Measurements from ENCODE around the gene SLC22A23.

The SLC22A23 gene

DNA sequence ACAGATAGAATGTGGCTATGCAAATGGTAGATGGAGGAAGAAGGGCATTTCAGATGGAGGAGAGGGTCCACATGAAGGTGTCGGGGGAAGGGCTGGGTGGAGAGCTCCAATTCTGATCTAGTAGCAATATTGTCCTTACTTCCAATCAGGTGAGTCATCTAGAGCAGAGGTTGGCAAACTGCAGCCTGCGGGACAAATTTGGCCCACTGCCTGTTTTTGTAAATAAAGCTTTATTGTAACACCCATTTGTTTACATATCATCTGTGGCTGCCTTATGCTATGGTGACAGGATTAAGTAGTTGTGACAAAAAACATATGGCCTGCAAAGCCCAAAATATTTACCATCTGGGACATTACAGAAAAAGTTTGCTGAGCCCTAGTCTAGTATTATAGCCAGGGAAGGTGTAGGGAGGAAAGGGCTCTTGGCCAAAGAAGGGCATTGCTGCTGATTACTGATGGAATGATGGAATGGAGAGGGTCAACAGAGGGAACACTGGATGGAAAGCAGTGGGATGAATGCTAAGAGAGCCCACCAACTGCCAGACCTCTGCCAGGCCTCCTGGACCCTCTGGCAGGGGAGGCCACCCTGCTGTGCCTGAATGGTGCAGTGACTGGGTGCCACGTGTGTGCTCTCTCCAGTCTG lies 79.8 kb downstream of the SLC22A23 start:
- peak overlapping the region; percentile 98 for H3K27ac ChIP-seq
- TF ChIP-seq, protein P1, sequence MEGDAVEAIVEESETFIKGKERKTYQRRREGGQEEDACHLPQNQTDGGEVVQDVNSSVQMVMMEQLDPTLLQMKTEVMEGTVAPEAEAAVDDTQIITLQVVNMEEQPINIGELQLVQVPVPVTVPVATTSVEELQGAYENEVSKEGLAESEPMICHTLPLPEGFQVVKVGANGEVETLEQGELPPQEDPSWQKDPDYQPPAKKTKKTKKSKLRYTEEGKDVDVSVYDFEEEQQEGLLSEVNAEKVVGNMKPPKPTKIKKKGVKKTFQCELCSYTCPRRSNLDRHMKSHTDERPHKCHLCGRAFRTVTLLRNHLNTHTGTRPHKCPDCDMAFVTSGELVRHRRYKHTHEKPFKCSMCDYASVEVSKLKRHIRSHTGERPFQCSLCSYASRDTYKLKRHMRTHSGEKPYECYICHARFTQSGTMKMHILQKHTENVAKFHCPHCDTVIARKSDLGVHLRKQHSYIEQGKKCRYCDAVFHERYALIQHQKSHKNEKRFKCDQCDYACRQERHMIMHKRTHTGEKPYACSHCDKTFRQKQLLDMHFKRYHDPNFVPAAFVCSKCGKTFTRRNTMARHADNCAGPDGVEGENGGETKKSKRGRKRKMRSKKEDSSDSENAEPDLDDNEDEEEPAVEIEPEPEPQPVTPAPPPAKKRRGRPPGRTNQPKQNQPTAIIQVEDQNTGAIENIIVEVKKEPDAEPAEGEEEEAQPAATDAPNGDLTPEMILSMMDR (IDR thresholded peaks at IDR 0.05): no peak
- no peak for TF ChIP-seq ZFX (IDR thresholded peaks at IDR 0.05; ENCODE audit: borderline replicate concordance)

DNA sequence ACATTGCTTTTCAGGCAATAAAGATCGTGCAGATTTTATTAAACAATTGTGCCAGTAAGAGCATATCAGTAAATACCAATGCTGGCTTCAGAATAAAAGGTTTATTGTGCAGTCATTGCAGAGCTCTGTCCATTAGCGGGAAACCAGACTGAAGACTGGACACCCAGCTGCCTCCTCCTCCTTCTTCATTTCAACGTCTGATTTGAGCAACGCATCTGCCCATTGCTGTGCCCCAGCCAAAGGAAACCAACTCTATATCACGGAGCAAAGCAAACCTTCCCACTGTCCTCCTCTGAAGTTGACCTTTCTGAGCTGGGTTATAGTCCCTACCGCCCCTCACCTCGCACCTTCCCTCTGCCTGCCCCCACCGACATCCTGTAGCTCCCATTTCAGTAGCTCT lies 80.8 kb downstream of the SLC22A23 start:
- H3K27ac ChIP-seq: peak overlapping the region; percentile 98
- TF ChIP-seq, protein P1 (IDR thresholded peaks at IDR 0.05): no peak
- no peak for TF ChIP-seq ZFX (IDR thresholded peaks at IDR 0.05; ENCODE audit: borderline replicate concordance)

DNA sequence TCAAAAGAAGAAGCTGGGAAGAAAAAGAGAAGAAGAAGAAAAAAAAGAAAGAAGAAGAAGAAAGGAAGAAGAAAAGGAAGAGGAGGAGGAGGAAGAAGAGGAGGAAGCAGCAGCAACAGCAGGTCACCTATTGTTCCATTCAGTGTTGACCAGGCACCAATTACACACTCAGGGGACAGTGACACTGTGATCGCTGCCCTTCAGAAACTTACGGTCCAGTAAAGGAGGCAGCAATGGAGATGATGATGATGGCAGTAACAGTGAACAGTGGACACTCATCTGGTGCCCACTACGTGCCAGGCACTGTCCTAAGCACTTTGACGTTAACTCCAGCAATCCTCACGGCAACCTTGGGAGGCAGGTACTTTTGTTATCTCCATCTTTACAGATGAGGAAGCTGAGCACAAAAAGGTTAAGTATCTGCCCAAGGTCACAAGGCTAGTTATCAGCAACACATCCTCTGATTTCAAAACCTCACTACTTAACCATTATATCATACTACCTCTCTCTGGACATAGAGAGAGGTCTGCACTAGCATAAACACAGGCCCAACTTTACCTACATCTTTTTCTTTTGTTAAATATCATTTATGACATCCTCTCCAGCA lies 83.2 kb downstream of the SLC22A23 start:
- H3K27ac ChIP-seq: peak overlapping the region; percentile 43
- TF ChIP-seq, protein P1 (IDR thresholded peaks at IDR 0.05): no peak
- TF ChIP-seq ZFX (IDR thresholded peaks at IDR 0.05; ENCODE audit: borderline replicate concordance): no peak

GRCh38 chr6:3372912-3373554 lies 83.8 kb downstream of the SLC22A23 start:
- peak overlapping the region; percentile 43 for H3K27ac ChIP-seq
- no peak for TF ChIP-seq ZFX (IDR thresholded peaks at IDR 0.05; ENCODE audit: borderline replicate concordance)
- TF ChIP-seq, protein P1 (IDR thresholded peaks at IDR 0.05): no peak

- TF ChIP-seq, protein P1 (IDR thresholded peaks at IDR 0.05): peak; percentile 44
- TF ChIP-seq ZFX (IDR thresholded peaks at IDR 0.05; ENCODE audit: borderline replicate concordance): no peak
- peak overlapping the region; percentile 43 for H3K27ac ChIP-seq
Observed at GRCh38 chr6:3372184-3372846, 84.5 kb downstream of the SLC22A23 start.

DNA sequence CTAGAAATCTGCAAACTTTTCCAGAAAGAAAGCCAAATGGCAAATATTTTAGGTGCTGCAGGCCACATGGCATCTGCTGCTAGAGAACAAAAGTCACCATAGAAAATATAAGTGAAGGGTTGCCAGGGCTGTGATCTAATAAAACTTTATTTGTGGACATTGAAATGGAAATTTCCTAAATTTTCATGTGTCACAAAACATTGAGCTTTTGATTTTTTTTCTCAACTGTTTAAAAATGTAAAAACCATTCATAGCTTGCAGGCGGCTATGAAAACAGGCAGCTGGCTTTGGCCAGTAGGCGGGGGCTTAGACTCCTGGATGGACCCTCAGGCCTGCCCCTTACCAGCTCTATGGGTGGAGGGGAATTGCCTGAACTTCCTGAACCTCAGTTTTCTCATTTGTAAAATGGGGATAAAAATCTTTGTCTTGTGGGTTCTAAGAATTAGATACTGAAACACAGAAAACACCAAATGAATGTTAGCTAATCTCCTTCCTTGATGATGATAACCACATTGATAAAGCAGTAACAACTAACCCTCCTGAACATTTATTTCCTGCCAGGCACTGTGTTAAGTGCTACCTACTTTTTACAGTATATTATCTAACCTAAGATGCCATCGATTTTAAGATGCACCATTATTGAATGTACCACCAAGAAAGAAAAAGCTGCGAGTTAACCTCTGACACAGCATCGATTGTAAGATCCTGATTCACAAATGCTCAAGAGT lies 85.5 kb downstream of the SLC22A23 start:
- TF ChIP-seq ZFX (IDR thresholded peaks at IDR 0.05; ENCODE audit: borderline replicate concordance): no peak
- TF ChIP-seq, protein P1 (IDR thresholded peaks at IDR 0.05): no peak
- peak overlapping the region; percentile 39 for H3K27ac ChIP-seq

Data from 22Rv1 (cell line).